ENCODE data around the gene GRM7.

- no peak for TF ChIP-seq CTCF (IDR thresholded peaks at IDR 0.05 in 2 of 3, conservative IDR thresholded peaks at IDR 0.05 in 1 of 3; ENCODE audit: borderline replicate concordance in 1 of 3, insufficient read depth in 1 of 3, low read depth in 2 of 3, low read length in 2 of 3)
- no peak for TF ChIP-seq EZH2 (IDR thresholded peaks at IDR 0.05)
- no peak for TF ChIP-seq MAX (IDR thresholded peaks at IDR 0.05)
Observed at GRCh38 chr3:6862880-6863195, 1.9 kb downstream of the GRM7 start.
